ENCODE data around the gene GNAI1. TPM values are rescaled to one million over a fixed set of nuclear protein-coding genes. Genes with fewer than 3 reads are reported as not detected.

Gene GNAI1
- total RNA-seq, 2 experiments from 2014 or later, result 1.7 to 2.8 TPM

DNA sequence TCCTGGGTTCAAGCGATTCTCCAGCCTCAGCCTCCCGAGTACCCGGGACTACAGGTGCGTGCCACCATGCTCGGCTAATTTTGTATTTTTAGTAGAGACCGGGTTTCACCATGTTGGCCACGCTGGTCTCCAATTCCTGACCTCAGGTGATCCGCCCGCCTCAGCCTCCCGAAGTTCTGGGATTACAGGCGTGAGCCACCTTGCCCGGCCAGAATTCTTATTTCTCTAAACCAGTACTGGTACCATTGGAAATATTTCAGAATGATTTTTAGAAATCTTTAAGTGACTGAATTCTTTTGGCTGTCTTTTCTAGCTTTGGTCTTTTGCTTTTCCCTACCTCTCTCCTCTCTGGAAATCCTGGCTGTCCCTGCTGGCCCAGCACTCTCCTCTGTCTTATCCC, 2.8 kb downstream of the GNAI1 start:
- intact Hi-C loops (cut with micrococcal nuclease), result loop anchor here (5.0 to 10.0 kb wide), 2 partner anchors 35 to 257 kb away; no protein-coding TSS in a partner anchor
- ATAC-seq (no peak), DNase-seq (no peak)
- H3K36me3 Mint-ChIP-seq (ENCODE audit: low read depth), result no peaks in the 10 kb centered on the region
- no peak overlapping the region for H3K4me3 Mint-ChIP-seq
- TF ChIP-seq, protein P1, sequence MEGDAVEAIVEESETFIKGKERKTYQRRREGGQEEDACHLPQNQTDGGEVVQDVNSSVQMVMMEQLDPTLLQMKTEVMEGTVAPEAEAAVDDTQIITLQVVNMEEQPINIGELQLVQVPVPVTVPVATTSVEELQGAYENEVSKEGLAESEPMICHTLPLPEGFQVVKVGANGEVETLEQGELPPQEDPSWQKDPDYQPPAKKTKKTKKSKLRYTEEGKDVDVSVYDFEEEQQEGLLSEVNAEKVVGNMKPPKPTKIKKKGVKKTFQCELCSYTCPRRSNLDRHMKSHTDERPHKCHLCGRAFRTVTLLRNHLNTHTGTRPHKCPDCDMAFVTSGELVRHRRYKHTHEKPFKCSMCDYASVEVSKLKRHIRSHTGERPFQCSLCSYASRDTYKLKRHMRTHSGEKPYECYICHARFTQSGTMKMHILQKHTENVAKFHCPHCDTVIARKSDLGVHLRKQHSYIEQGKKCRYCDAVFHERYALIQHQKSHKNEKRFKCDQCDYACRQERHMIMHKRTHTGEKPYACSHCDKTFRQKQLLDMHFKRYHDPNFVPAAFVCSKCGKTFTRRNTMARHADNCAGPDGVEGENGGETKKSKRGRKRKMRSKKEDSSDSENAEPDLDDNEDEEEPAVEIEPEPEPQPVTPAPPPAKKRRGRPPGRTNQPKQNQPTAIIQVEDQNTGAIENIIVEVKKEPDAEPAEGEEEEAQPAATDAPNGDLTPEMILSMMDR (IDR thresholded peaks at IDR 0.05), result no peak
- no peaks in the 10 kb centered on the region for H3K9me3 Mint-ChIP-seq
- CTCF ChIA-PET, result interaction anchor here (1.3 to 1.8 kb wide), 2 partner anchors 14 to 30 kb away, joined by 3 read pairs; no protein-coding TSS in a partner anchor
- no peak overlapping the region for H3K27ac Mint-ChIP-seq
- POLR2A ChIA-PET, result interaction anchor here (1.6 kb wide), 1 partner anchor 14 kb away, joined by 4 read pairs; no protein-coding TSS in a partner anchor
- peaks cover 30% of the 10 kb centered on the region for H3K4me1 Mint-ChIP-seq (ENCODE audit: low read depth)
- H3K27me3 Mint-ChIP-seq, result peaks cover 44% of the 10 kb centered on the region

DNA sequence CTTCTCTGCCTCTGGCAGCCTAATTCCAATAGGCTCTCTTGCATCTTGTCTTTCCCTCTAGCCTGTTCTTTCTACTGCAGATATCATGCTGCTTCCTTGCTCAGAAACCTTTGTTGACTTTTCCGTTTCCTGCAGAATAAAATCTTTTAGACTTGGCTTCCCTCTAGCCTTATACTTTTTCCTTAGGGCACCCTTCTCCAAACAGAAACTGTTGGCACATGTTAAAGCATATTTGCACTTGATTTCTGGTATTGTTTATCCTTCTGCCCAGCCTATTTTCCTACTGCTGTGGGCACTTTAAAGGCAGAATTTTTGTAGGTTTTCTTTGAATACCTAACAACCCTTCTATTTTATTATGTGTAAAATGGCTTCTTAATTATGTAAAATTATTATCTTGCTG, 4.6 kb downstream of the GNAI1 start:
- intact Hi-C loops (cut with micrococcal nuclease), result loop anchor here (5.0 to 10.0 kb wide), 2 partner anchors 33 to 256 kb away; no protein-coding TSS in a partner anchor
- H3K36me3 Mint-ChIP-seq (ENCODE audit: low read depth), result no peaks in the 10 kb centered on the region
- CTCF ChIA-PET, result interaction anchor here (1.8 kb wide), 1 partner anchor 32 kb away, joined by 3 read pairs; no protein-coding TSS in a partner anchor

DNA sequence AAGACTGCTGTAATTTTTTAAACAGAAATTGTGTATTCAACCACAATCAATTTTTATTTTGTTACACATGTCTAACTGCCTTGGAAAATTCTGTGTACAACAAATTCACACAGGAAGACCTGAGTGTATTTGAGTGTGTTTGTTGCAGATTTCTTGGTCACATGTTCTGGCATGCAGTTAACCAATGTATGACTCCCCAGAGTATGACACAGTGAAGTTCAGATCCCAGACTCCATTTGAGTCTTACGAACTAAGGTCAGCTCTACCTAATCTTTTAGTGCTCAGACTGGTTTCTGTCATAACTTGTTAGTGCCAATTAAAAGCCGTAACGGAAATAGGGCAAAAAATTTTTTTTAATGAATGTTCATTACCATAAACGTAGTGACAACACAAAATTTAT, 5.8 kb downstream of the GNAI1 start:
- ChIA-PET POLR2A (no interaction called here), CTCF (no interaction called here)
- Mint-ChIP-seq H3K9me3 (no peaks in the 10 kb centered on the region), H3K4me1 (ENCODE audit: low read depth) (peaks cover 21% of the 10 kb centered on the region), H3K27me3 (peaks cover 39% of the 10 kb centered on the region), H3K4me3 (no peak overlapping the region), H3K27ac (no peak overlapping the region), H3K36me3 (ENCODE audit: low read depth) (no peaks in the 10 kb centered on the region)
- ATAC-seq (no peak), DNase-seq (no peak)
- intact Hi-C loops (cut with micrococcal nuclease), result no loop called here
- TF ChIP-seq, protein P1 (IDR thresholded peaks at IDR 0.05), result no peak

More for the DNA sequence above, 4.6 kb downstream of the GNAI1 start:
- Mint-ChIP-seq H3K27ac (no peak overlapping the region), H3K4me3 (no peak overlapping the region), H3K9me3 (no peaks in the 10 kb centered on the region), H3K4me1 (ENCODE audit: low read depth) (peaks cover 23% of the 10 kb centered on the region), H3K27me3 (peaks cover 32% of the 10 kb centered on the region)
- no peak for DNase-seq
- no peak for ATAC-seq
- POLR2A ChIA-PET, result no interaction called here
- TF ChIP-seq, protein P1 (IDR thresholded peaks at IDR 0.05), result no peak

DNA sequence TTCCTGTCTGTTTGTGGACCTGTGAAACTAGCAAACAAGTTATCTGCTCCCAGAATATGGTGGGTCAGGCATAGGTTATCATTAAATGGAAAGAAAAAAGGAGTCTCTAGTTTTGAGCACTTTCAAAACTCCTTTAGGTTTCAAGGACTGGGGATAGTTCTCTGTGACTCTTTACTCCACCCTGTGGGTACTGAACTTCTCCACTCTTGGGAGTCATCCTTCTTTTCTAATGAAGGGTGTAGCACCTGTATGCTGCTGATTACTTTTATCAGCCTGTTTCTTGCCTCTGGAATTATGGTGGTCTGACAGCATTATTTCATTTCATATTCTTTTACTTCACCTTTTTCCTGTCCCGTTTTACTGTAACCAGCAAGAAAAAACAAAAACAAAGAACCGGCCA, 6.7 kb downstream of the GNAI1 start:
- CTCF ChIA-PET, result interaction anchor here (0.6 kb wide), 1 partner anchor 46 kb away, joined by 3 read pairs; no protein-coding TSS in a partner anchor
- ATAC-seq, result no peak

More for the DNA sequence above, 6.7 kb downstream of the GNAI1 start:
- H3K36me3 Mint-ChIP-seq (ENCODE audit: low read depth), result no peaks in the 10 kb centered on the region
- POLR2A ChIA-PET, result no interaction called here
- H3K27me3 Mint-ChIP-seq, result peaks cover 43% of the 10 kb centered on the region
- peaks cover 16% of the 10 kb centered on the region for H3K4me1 Mint-ChIP-seq (ENCODE audit: low read depth)
- no peak for DNase-seq
- intact Hi-C loops (cut with micrococcal nuclease), result no loop called here
- H3K27ac Mint-ChIP-seq, result no peak overlapping the region
- TF ChIP-seq, protein P1 (IDR thresholded peaks at IDR 0.05), result no peak
- no peaks in the 10 kb centered on the region for H3K9me3 Mint-ChIP-seq
- no peak overlapping the region for H3K4me3 Mint-ChIP-seq

All from activated CD8-positive, alpha-beta T cell treated with anti-CD3 and anti-CD28 coated beads for 36 hours (primary cell).